ENCODE measurements around the gene PCSK5.

GRCh38 chr9:76333388-76333787 is 442.9 kb downstream of the PCSK5 start:
- no peak for TF ChIP-seq POLR2A (IDR thresholded peaks at IDR 0.05; ENCODE audit: low read length)
- TF ChIP-seq GATA1 (IDR thresholded peaks at IDR 0.05; ENCODE audit: low read depth, low read length): no peak
